ENCODE measurements around the gene TSPAN9.

- TF ChIP-seq CTCF (IDR thresholded peaks at IDR 0.05) (no peak), POLR2A (IDR thresholded peaks at IDR 0.05) (no peak)
Observed at GRCh38 chr12:3294481-3294911, 217.3 kb downstream of the TSPAN9 start.
